Vagina (tissue), 2 donors: ENCODE results near the gene C7orf33. TPM values are rescaled to one million over a fixed set of nuclear protein-coding genes. Genes with fewer than 3 reads are reported as not detected.
"Not testable (repeated sequence)": the region's sequence is repeated elsewhere in the genome, so short reads cannot be mapped to it uniquely, and the experiment has no call there.

ENCODE experiments used
- DNase-seq, 2 donors: peaks; one replicate each; pipeline ENCODE4 v3.0.0-alpha.2; 2017; ENCODE audit errors: extremely low spot score in 2 of 2
- H3K27ac ChIP-seq: fragments of 200-600 bp; sonication (generic); one replicate; pipeline ENCODE4 v1.5.1; 2019
- H3K27me3 ChIP-seq: fragments of 200-600 bp; sonication (generic); one replicate; pipeline ENCODE4 v1.5.1; 2019
- H3K36me3 ChIP-seq, 2 donors: fragments of 200-600 bp; sonication (generic); one replicate each; pipeline ENCODE4 v1.5.1; 2017 to 2019
- H3K4me1 ChIP-seq: fragments of 200-600 bp; sonication (generic); one replicate; pipeline ENCODE4 v1.5.1; 2019
- H3K4me3 ChIP-seq, 2 donors: fragments of 200-600 bp; sonication (generic); 1 replicate in 1 of 2; 2 replicates in 1 of 2; pipeline ENCODE4 v1.5.1; 2016 to 2019
- H3K9me3 ChIP-seq: fragments of 200-600 bp; sonication (generic); one replicate; pipeline ENCODE4 v1.5.1; 2019
- CTCF ChIP-seq, 3 experiments: fragments of 450-650 bp in 2 of 3; fragments of 200-600 bp in 1 of 3; sonication (generic) in 1 of 3; IDR thresholded peaks; one replicate each; pipeline ENCODE4 v1.5.1; 2017 to 2019; ENCODE audit warnings: antibody characterized with exemption in 3 of 3, mild to moderate bottlenecking in 2 of 3, moderate library complexity in 2 of 3
- POLR2A ChIP-seq, 2 donors: fragments of 450-650 bp; IDR thresholded peaks; one replicate each; pipeline ENCODE4 v1.6.1; 2017; ENCODE audit warnings: antibody characterized with exemption in 2 of 2, mild to moderate bottlenecking in 2 of 2, moderate library complexity in 2 of 2
- POLR2AphosphoS5 ChIP-seq, 2 donors: sonication (generic); formaldehyde crosslinking; IDR thresholded peaks; one replicate each; pipeline ENCODE4 v1.9.0; 2017; ENCODE audit warnings: antibody characterized with exemption in 2 of 2, mild to moderate bottlenecking in 2 of 2, low read depth in 1 of 2; ENCODE audit not compliant: insufficient read depth in 1 of 2
- intact Hi-C: fragments of 100-400 bp; cut with DNase I; formaldehyde crosslinking; loops from one replicate; pipeline ENCODE4 v1.15.1; 2023
- total RNA-seq: library from RNA; depleted of rRNA; stranded (reverse); fragments of >200 nt; gene quantifications from one replicate; pipeline ENCODE4 v1.2.3, GENCODE V29; 2016

C7orf33 gene
- total RNA-seq, 1 donor from 2014 or later, result not detected

GRCh38 chr7:148561099-148561498, 29.5 kb upstream of the C7orf33 start:
- no peak for DNase-seq
- intact Hi-C loops, result no loop called here

GRCh38 chr7:148563583-148564274, 26.8 kb upstream of the C7orf33 start:
- Histone ChIP-seq H3K36me3 (no peaks in the 10 kb centered on the region), H3K4me3 (no peak overlapping the region), H3K4me1 (no peaks in the 10 kb centered on the region), H3K27me3 (no peaks in the 10 kb centered on the region), H3K27ac (no peak overlapping the region), H3K9me3 (no peaks in the 10 kb centered on the region)
- intact Hi-C loops, result no loop called here
- TF ChIP-seq CTCF (IDR thresholded peaks at IDR 0.05) (no peak), POLR2A (IDR thresholded peaks at IDR 0.05) (no peak), POLR2AphosphoS5 (IDR thresholded peaks at IDR 0.05; ENCODE audit: insufficient read depth in 1 of 2, low read depth in 1 of 2) (no peak)
- no peak for DNase-seq

More at GRCh38 chr7:148561099-148561498, 29.5 kb upstream of the C7orf33 start:
- no peaks in the 10 kb centered on the region for H3K9me3 ChIP-seq
- no peaks in the 10 kb centered on the region for H3K4me1 ChIP-seq
- H3K27ac ChIP-seq, result no peak overlapping the region
- no peaks in the 10 kb centered on the region for H3K36me3 ChIP-seq
- H3K4me3 ChIP-seq, result no peak overlapping the region
- TF ChIP-seq POLR2A (IDR thresholded peaks at IDR 0.05) (no peak), CTCF (IDR thresholded peaks at IDR 0.05) (no peak), POLR2AphosphoS5 (IDR thresholded peaks at IDR 0.05; ENCODE audit: insufficient read depth in 1 of 2, low read depth in 1 of 2) (no peak)
- no peaks in the 10 kb centered on the region for H3K27me3 ChIP-seq

- H3K4me1 ChIP-seq, H3K4me3 ChIP-seq, H3K27ac ChIP-seq, DNase-seq, H3K36me3 ChIP-seq, H3K9me3 ChIP-seq, H3K27me3 ChIP-seq, intact Hi-C loops: not testable (repeated sequence)
Measured at GRCh38 chr7:148564275-148564951, 26.2 kb upstream of the C7orf33 start.

- Histone ChIP-seq H3K36me3 (no peaks in the 10 kb centered on the region), H3K4me1 (no peaks in the 10 kb centered on the region), H3K27me3 (no peaks in the 10 kb centered on the region), H3K9me3 (no peaks in the 10 kb centered on the region), H3K4me3 (no peak overlapping the region), H3K27ac (no peak overlapping the region)
- TF ChIP-seq POLR2A (IDR thresholded peaks at IDR 0.05) (no peak), POLR2AphosphoS5 (IDR thresholded peaks at IDR 0.05; ENCODE audit: insufficient read depth in 1 of 2, low read depth in 1 of 2) (no peak), CTCF (IDR thresholded peaks at IDR 0.05) (no peak)
- no peak for DNase-seq
- intact Hi-C loops, result no loop called here
Measured at GRCh38 chr7:148566736-148567135, 23.8 kb upstream of the C7orf33 start.

- H3K4me3 ChIP-seq, result no peak overlapping the region
- H3K4me1 ChIP-seq, result no peaks in the 10 kb centered on the region
- DNase-seq, result no peak
- H3K9me3 ChIP-seq, result no peaks in the 10 kb centered on the region
- no peak overlapping the region for H3K27ac ChIP-seq
- no peaks in the 10 kb centered on the region for H3K27me3 ChIP-seq
- TF ChIP-seq POLR2A (IDR thresholded peaks at IDR 0.05), result no peak
- no peak for TF ChIP-seq POLR2AphosphoS5 (IDR thresholded peaks at IDR 0.05; ENCODE audit: insufficient read depth in 1 of 2, low read depth in 1 of 2)
- no peak for TF ChIP-seq CTCF (IDR thresholded peaks at IDR 0.05)
- no peaks in the 10 kb centered on the region for H3K36me3 ChIP-seq
- intact Hi-C loops, result no loop called here
Measured at GRCh38 chr7:148567524-148567923, 23.0 kb upstream of the C7orf33 start.
